Activated B cell treated with CpG ODN at 0.5 μM for 24 hours (primary cell): ENCODE results near the gene NUBP2. TPM values are rescaled to one million over a fixed set of nuclear protein-coding genes. Genes with fewer than 3 reads are reported as not detected.
A peak's percentile ranks its signal among the peaks of the same experiment; 100 is the strongest.

ENCODE experiments used
- ATAC-seq: fragments of 200-7000 bp; cut with Tn5 transposase; one replicate; pipeline ENCODE4 v1.10.0; 2021; ENCODE audit warnings: low read depth, mild to moderate bottlenecking, moderate library complexity
- CTCF ChIA-PET: fragments of 350-600 bp; sonication (Branson Sonifier 250); formaldehyde crosslinking; loops from one replicate; lab custom pipeline; 2021; ENCODE audit warnings: antibody characterized with exemption; lab: Charles Lee
- POLR2A ChIA-PET: fragments of 350-600 bp; sonication (Branson Sonifier 250); formaldehyde crosslinking; loops from one replicate; lab custom pipeline; 2021; ENCODE audit warnings: antibody characterized with exemption; lab: Charles Lee
- DNase-seq: peaks from one replicate; pipeline ENCODE4 v3.0.0; 2022
- H3K27ac Mint-ChIP-seq: one replicate; pipeline ENCODE4 v1.8.0; 2020; ENCODE audit warnings: mixed read lengths
- H3K27me3 Mint-ChIP-seq: one replicate; pipeline ENCODE4 v1.8.0; 2021; ENCODE audit warnings: mixed read lengths
- H3K36me3 Mint-ChIP-seq: one replicate; pipeline ENCODE4 v1.8.0; 2021; ENCODE audit warnings: low read depth, mixed read lengths
- H3K4me1 Mint-ChIP-seq: one replicate; pipeline ENCODE4 v1.8.0; 2021; ENCODE audit warnings: mixed read lengths
- H3K4me3 Mint-ChIP-seq: one replicate; pipeline ENCODE4 v1.8.0; 2020; ENCODE audit warnings: mild to moderate bottlenecking, mixed read lengths
- H3K9me3 Mint-ChIP-seq: one replicate; pipeline ENCODE4 v1.8.0; 2020; ENCODE audit warnings: mixed read lengths
- CTCF ChIP-seq: fragments of 200-600 bp; IDR thresholded peaks from one replicate; pipeline ENCODE4 v1.8.0; 2022; ENCODE audit warnings: antibody characterized with exemption, mild to moderate bottlenecking
- intact Hi-C: fragments of 100-400 bp; cut with micrococcal nuclease; formaldehyde crosslinking; loops from one replicate; pipeline ENCODE4 v1.15.1; 2024
- total RNA-seq: library from RNA; stranded (reverse); gene quantifications from 2 replicates; pipeline ENCODE4 v1.2.3, GENCODE V29; 2022

Gene NUBP2
- total RNA-seq: 53.7 and 54.2 TPM in 2 replicates

- CTCF ChIA-PET: interaction anchor here (0.6 to 2.1 kb wide), 6 partner anchors 10 to 419 kb away, joined by 3 to 15 read pairs (median 6); partner anchors contain the start of genes EME2, FAHD1, HAGH and MAPK8IP3
- H3K36me3 Mint-ChIP-seq: peaks cover 14% of the 10 kb centered on the region
- peaks cover 24% of the 10 kb centered on the region for H3K4me1 Mint-ChIP-seq
- ATAC-seq: peak; percentile 88
- POLR2A ChIA-PET: interaction anchor here (0.5 to 3.7 kb wide), 20 partner anchors 9 to 1380 kb away, joined by 3 to 88 read pairs (median 4); partner anchors contain the start of genes EME2, FAHD1, HAGH and JPT2
- DNase-seq: peak; percentile 91
- no peak for TF ChIP-seq CTCF
- H3K27ac Mint-ChIP-seq: peak within 1 kb of the TSS; percentile 87
- H3K4me3 Mint-ChIP-seq: peak within 1 kb of the TSS; percentile 89
- intact Hi-C loops: loop anchor here (1.0 to 5.0 kb wide), 10 partner anchors 9 to 970 kb away; partner anchors contain the start of genes HAGH, MAPK8IP3, MRPS34 and MSRB1
- H3K9me3 Mint-ChIP-seq: no peaks in the 10 kb centered on the region
- H3K27me3 Mint-ChIP-seq: no peaks in the 10 kb centered on the region
These were observed at the start of gene NUBP2, which contains the start of gene SPSB3 for GRCh38 chr16:1782408-1783264. Gene NUBP2, plus strand, starts transcription at chr16:1782960. Its CDS starts 61 bp downstream, at chr16:1783021. Gene SPSB3, minus strand, starts transcription at chr16:1782571. Its CDS starts 1,088 bp downstream, at chr16:1781483.

GRCh38 chr16:1734123-1734522 is 48.6 kb upstream of the NUBP2 start:
- no peak for DNase-seq
- Mint-ChIP-seq H3K9me3 (no peaks in the 10 kb centered on the region), H3K27me3 (no peaks in the 10 kb centered on the region), H3K4me1 (no peaks in the 10 kb centered on the region), H3K27ac (no peak overlapping the region), H3K36me3 (peaks cover 37% of the 10 kb centered on the region), H3K4me3 (no peak overlapping the region)
- TF ChIP-seq CTCF: no peak
- POLR2A ChIA-PET: no interaction called here
- no peak for ATAC-seq
- intact Hi-C loops: no loop called here
- CTCF ChIA-PET: no interaction called here

GRCh38 chr16:1734816-1735215 is 47.9 kb upstream of the NUBP2 start:
- TF ChIP-seq CTCF: no peak
- Mint-ChIP-seq H3K9me3 (no peaks in the 10 kb centered on the region), H3K36me3 (peaks cover 30% of the 10 kb centered on the region), H3K4me3 (no peak overlapping the region), H3K27ac (no peak overlapping the region), H3K27me3 (no peaks in the 10 kb centered on the region), H3K4me1 (no peaks in the 10 kb centered on the region)
- no peak for DNase-seq
- ChIA-PET POLR2A (no interaction called here), CTCF (no interaction called here)
- ATAC-seq: no peak
- intact Hi-C loops: no loop called here

- CTCF ChIA-PET: no interaction called here
- no peak for TF ChIP-seq CTCF
- DNase-seq: no peak
- intact Hi-C loops: no loop called here
- no peaks in the 10 kb centered on the region for H3K27me3 Mint-ChIP-seq
- no peak overlapping the region for H3K4me3 Mint-ChIP-seq
- H3K4me1 Mint-ChIP-seq: no peaks in the 10 kb centered on the region
- no peaks in the 10 kb centered on the region for H3K9me3 Mint-ChIP-seq
- H3K36me3 Mint-ChIP-seq: peaks cover 21% of the 10 kb centered on the region
- H3K27ac Mint-ChIP-seq: no peak overlapping the region
- POLR2A ChIA-PET: no interaction called here
- ATAC-seq: no peak
These were observed 42.5 kb upstream of the NUBP2 start for GRCh38 chr16:1740234-1740633.
